T-helper 1 cell treated with Interleukin-12 subunit alpha and Interleukin-12 subunit beta and Interleukin-4 antibody, amounts not matched to agents 30 μg/mL and 1 μg/mL, for 36 hours (primary cell): ENCODE results near the gene TPTE2.
"Not testable (repeated sequence)": the region's sequence is repeated elsewhere in the genome, so short reads cannot be mapped to it uniquely, and the experiment has no call there.

Source experiments
- H3K27ac Mint-ChIP-seq: one replicate; pipeline ENCODE4 v1.8.0; 2021; ENCODE audit warnings: mild to moderate bottlenecking, mixed read lengths
- H3K27me3 Mint-ChIP-seq: one replicate; pipeline ENCODE4 v1.8.0; 2021; ENCODE audit warnings: low read depth, mixed read lengths
- H3K36me3 Mint-ChIP-seq: one replicate; pipeline ENCODE4 v1.8.0; 2021; ENCODE audit warnings: low read depth, mixed read lengths
- H3K4me1 Mint-ChIP-seq: one replicate; pipeline ENCODE4 v1.8.0; 2021; ENCODE audit warnings: low read depth, mixed read lengths
- H3K4me3 Mint-ChIP-seq: one replicate; pipeline ENCODE4 v1.8.0; 2021; ENCODE audit warnings: mild to moderate bottlenecking, moderate library complexity, mixed read lengths
- H3K9me3 Mint-ChIP-seq: one replicate; pipeline ENCODE4 v1.8.0; 2021; ENCODE audit warnings: mixed read lengths

Gene TPTE2

DNA sequence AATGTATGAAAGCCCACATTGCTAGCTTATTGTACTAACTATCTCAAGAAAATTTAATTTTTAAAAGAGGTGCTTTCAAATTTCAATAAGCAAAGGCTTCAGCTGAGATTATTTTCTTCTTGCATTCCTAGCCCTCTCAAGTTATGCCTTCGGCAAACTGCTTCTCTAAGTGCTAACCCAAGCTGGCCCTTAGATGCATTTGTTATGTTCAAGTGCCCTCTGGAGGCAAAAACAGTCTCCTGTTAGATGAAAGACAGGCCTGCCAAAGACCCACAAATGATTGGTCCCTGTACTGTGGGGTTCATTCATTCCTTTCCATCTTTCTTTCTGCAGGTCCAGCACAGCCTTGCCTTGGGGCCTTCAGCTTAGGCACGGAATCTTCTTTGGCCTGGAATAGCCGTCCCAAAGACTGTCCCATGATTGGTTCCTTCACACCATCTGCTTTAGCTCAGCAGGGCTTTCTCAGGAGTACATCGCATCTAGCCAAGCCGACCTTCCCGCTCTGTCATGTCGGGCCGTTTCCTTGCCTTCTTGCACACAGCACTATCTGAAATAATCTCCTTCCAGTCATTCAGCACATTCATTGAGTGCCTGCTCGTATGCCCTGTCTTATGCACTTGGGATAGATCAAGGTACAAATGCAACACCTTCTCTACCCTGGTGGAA lies 26.4 kb upstream of the TPTE2 start:
- Mint-ChIP-seq H3K36me3 (peaks cover 9% of the 10 kb centered on the region), H3K4me1 (peaks cover 21% of the 10 kb centered on the region), H3K27ac (peak overlapping the region; percentile 88), H3K9me3 (peaks cover 11% of the 10 kb centered on the region), H3K4me3 (peak overlapping the region; percentile 59), H3K27me3 (peaks cover 8% of the 10 kb centered on the region)

DNA sequence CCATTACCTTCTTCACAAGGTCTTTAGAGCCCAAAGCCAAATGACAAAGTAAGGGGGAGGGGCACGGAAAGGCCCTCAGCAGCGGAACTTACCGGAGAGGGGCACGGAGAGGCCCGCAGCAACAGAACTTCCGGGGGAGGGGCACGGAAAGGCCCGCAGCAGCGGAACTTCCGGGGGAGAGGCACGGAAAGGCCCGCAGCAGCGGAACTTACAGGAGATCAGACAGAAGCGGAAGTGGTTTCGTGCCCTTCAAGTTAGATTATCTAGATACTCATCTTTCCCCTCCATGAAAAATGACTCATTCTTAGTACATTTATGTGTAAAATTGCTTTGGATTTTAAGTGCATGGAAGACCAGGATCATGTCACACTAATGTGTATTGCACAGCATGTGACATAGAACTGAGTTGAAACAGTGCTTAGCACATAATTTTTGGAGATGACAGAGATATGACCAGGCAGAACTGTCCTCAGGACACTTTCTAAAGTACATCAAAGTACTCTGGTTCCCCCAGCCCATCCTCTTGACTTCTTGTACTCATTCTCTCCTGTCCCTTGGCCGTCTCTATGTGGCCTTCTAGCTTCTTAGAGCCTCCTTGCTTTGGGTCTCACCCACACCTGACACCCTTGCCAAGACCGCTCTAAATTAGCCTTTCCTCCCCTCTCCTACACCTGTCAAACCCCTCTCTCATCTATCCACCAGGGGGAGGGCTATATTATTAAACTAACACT lies 25.7 kb upstream of the TPTE2 start:
- H3K27ac Mint-ChIP-seq, result peak overlapping the region; percentile 88
- H3K4me1 Mint-ChIP-seq, result peaks cover 21% of the 10 kb centered on the region
- H3K27me3 Mint-ChIP-seq, result peaks cover 8% of the 10 kb centered on the region
- peaks cover 9% of the 10 kb centered on the region for H3K36me3 Mint-ChIP-seq
- H3K9me3 Mint-ChIP-seq, result peaks cover 11% of the 10 kb centered on the region
- H3K4me3 Mint-ChIP-seq, result peak overlapping the region; percentile 65

DNA sequence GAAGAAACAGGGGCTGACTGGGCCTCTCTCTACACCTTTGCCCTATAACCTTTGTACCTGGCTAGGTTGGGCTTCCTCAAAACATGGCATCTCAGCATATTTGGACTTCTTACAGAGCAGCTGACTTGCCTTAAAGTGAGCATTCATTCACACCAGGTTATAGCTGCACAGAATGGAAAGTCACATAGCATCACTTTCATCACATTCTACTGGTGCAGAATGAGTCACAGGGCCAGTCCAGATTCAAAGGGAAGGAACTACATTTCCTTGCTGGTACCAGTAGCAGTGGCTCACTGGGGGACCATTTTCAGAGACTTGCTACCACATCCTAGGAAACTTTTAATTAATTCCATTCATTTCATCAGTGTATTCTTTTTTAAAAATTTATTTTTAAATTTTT lies 20.3 kb upstream of the TPTE2 start:
- H3K4me3 Mint-ChIP-seq, result no peak overlapping the region
- no peak overlapping the region for H3K27ac Mint-ChIP-seq
- H3K36me3 Mint-ChIP-seq, result peaks cover 4% of the 10 kb centered on the region
- H3K27me3 Mint-ChIP-seq, result peaks cover 13% of the 10 kb centered on the region
- peaks cover 5% of the 10 kb centered on the region for H3K4me1 Mint-ChIP-seq
- H3K9me3 Mint-ChIP-seq, result peaks cover 5% of the 10 kb centered on the region

DNA sequence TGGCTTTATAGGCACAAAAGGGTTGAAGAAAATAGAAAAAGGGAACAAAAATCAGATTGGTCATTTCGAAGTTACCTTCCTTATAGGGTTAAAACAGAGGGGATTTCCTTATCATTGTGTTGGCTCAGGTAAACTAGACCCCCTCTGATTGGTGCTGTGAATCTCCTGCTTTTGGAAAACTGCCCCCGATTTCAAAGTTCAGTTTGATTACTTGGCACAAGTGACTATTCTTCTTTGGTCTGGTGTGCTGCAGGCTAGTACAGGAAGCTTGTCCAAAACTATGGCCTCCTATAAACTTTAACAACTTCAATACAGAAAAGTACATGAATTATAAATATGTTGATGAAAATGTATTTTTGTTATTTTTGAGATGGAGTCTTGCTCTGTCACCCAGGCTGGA lies 13.9 kb upstream of the TPTE2 start:
- H3K4me3 Mint-ChIP-seq, result no peak overlapping the region
- no peaks in the 10 kb centered on the region for H3K4me1 Mint-ChIP-seq
- H3K27ac Mint-ChIP-seq, result no peak overlapping the region
- H3K9me3 Mint-ChIP-seq, result no peaks in the 10 kb centered on the region
- no peaks in the 10 kb centered on the region for H3K36me3 Mint-ChIP-seq
- H3K27me3 Mint-ChIP-seq, result peaks cover 1% of the 10 kb centered on the region

DNA sequence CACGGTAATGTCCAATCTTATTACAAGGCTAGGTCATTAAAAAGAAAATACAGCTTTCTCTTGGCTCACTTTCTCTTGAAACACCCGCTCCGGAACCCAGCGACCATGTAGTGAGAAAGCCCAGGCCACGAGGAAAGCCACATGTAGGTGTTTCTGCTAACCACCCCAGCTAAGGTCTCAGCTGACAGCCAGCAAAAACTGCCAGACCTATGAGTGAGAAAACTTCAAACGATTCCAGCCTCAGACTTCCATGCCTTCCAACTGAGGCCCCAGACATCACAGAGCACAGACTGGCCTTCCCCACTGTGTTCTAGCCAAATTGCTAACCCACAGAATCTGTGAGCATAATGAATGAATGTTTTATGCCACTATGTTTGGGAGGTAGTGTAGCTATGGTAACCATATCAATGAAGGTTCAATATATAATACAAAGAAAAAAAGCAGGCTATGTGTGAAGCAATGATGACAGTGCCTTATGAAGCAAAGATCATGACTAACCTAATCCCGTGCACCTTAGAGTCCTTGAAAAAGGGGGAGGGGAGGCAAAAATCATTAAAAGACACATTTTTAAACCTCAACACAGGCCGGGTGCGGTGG lies 11.9 kb upstream of the TPTE2 start:
- Mint-ChIP-seq H3K9me3 (no peaks in the 10 kb centered on the region), H3K27ac (no peak overlapping the region), H3K4me1 (no peaks in the 10 kb centered on the region), H3K4me3 (no peak overlapping the region), H3K36me3 (no peaks in the 10 kb centered on the region), H3K27me3 (peaks cover 3% of the 10 kb centered on the region)

DNA sequence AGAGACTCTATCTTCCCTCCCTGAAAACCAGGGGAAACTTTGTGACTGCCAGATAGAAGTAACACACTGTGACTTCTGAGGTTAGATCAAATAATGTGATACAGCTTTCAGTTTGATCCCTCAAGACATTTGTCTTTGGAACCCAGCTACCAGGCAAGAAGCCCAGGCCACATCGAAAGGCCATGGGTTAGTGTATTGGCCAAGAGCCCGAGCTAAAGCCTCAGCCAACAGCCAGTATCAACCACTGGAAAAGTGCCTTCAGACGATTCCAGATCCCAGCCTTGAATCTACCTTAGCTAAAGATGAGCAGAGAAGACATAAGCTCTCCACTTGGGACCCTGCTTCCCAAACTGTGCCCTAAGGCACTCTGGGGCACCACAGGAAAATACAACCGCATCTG lies 10.9 kb upstream of the TPTE2 start:
- Mint-ChIP-seq H3K4me1 (peaks cover 2% of the 10 kb centered on the region), H3K9me3 (no peaks in the 10 kb centered on the region), H3K27me3 (peaks cover 3% of the 10 kb centered on the region), H3K27ac (no peak overlapping the region), H3K36me3 (no peaks in the 10 kb centered on the region), H3K4me3 (no peak overlapping the region)

DNA sequence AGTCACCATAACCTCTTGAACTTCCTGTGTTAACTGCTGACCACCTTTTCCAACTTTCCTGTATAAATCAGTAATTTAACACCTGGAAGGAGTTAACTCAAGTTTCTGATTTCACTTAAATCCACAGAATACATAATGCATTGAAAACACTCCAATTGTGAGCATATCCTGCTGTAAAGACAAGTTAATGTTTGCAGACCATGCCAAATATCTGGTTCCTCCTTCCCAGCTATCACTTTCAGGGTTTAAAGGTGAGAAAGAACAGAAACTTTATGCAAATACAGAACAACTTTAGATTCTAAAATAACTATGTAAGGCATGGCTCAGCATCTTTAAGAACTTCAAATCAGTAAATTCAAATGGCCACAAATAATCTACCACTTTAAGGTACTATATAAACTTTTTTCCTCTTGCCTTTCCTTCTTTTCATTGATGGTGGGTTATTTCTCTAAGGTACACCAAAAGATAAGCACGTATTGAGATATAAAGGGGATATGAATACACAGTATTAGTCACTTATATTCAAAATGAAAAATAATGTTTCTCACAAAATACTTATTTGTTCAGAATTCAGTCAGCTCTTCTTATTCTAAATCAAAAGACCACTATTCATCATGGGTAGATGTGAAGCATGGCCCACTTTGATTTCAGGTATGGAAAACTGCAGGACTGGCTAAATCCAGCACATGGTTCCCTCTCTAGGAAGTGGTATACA lies 6.6 kb upstream of the TPTE2 start:
- peaks cover 3% of the 10 kb centered on the region for H3K27me3 Mint-ChIP-seq
- no peaks in the 10 kb centered on the region for H3K36me3 Mint-ChIP-seq
- no peaks in the 10 kb centered on the region for H3K9me3 Mint-ChIP-seq
- H3K4me1 Mint-ChIP-seq, result peaks cover 2% of the 10 kb centered on the region
- no peak overlapping the region for H3K27ac Mint-ChIP-seq
- H3K4me3 Mint-ChIP-seq, result no peak overlapping the region

DNA sequence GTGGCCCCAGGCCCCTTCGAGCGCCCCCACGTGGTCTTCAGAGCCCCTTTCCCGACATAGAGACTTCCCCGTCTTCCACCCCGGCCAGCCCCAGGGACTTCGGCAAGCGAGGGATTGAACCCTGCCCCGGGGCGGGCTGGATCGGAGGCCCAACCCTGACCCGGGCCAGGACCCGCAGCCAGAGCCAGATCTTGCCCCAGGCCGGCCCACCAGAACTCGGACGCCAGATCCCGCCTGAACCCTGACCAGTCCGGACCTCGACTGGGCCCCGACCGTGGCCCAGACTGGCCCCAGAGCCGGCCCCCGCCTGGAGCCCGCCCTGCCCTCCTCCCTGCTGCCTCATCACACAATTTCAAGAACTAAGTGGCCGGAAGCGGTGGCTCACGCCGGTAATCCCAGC lies 253 bp upstream of the TPTE2 start:
- Mint-ChIP-seq H3K27ac (no peak overlapping the region), H3K9me3 (no peaks in the 10 kb centered on the region), H3K36me3 (no peaks in the 10 kb centered on the region), H3K4me1 (no peaks in the 10 kb centered on the region), H3K27me3 (no peaks in the 10 kb centered on the region), H3K4me3 (no peak overlapping the region)

DNA sequence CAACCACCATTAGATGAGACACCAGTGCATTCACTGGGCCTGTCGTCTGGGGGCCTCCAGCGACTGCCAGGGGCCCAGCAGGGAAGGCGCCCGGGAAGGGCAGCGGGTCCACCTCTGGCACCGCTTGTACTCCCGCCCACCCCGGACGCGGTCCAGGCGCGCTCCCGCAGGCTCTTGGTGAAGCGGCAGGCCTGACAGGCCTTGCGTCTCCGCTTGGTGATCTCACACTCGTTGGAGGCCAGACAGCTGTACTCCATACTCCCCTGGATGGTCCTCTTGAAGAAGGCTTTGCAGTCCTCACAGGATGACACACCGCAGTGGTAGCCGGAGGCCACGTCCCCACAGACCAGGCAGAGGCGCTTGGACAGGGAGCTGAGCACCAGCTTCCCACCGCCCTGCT lies 660 bp downstream of the TPTE2 start:
- H3K4me3 Mint-ChIP-seq, H3K9me3 Mint-ChIP-seq, H3K27ac Mint-ChIP-seq, H3K36me3 Mint-ChIP-seq, H3K4me1 Mint-ChIP-seq, H3K27me3 Mint-ChIP-seq: not testable (repeated sequence)

DNA sequence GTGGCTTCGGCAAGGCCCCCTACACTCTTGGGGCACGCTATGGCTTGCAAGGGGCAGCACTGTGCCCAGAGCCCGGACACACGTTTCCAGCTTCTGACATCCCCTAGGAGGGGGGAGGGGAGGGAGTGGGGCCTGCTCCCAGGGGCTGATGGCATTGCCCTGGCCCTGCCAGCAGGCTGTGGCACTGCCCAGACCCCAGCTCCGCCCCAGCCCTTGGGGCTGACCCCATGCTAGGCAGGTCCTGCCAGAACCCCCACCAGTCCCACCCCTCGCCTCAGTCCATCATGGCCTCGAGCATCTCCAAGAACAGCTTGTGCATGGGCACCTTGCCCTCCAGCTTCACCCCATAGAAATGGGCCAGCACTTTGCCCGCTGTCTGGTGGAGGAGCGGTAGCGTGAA lies 1.6 kb downstream of the TPTE2 start:
- not testable (repeated sequence) for H3K9me3 Mint-ChIP-seq, H3K4me1 Mint-ChIP-seq, H3K4me3 Mint-ChIP-seq, H3K36me3 Mint-ChIP-seq, H3K27ac Mint-ChIP-seq, H3K27me3 Mint-ChIP-seq

DNA sequence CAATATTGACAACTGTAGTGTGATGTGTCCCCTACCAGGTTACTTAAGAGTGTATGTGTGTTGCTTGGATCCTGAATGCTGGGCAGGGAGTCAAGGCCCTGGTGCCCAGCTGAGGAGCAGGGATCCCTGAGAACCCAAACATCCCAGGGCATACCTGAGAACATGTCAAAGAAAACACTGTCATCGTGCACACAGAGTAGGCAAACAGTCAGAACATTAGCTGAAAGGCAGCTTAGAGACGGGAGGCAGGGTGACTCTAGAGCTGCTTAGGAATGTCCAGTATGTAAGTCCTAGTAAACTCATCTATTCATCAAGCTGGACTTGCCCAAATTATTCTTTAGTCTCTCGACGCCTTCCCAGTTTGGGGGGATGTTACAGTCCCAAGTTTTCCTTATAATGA lies 4.0 kb downstream of the TPTE2 start:
- H3K36me3 Mint-ChIP-seq, H3K4me3 Mint-ChIP-seq, H3K4me1 Mint-ChIP-seq, H3K27ac Mint-ChIP-seq, H3K27me3 Mint-ChIP-seq, H3K9me3 Mint-ChIP-seq: not testable (repeated sequence)

DNA sequence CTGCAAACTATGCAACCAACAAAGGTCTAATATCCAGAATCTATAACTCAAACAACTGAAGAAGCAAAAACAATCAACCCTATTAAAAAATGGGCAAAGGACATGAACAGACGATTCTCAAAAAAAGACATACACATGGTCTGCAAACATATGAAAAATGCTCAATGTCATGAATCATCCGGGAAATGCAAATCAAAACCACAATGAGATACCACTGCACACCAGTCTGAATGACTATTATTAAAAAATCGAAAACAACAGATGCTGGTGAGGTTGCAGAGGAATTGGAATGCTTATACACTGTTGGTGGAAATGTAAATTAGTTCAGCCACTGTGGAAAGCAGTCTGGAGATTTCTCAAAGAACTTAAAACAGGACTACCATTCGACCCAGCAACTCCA lies 12.1 kb downstream of the TPTE2 start:
- not testable (repeated sequence) for H3K27me3 Mint-ChIP-seq, H3K27ac Mint-ChIP-seq, H3K4me3 Mint-ChIP-seq, H3K4me1 Mint-ChIP-seq, H3K36me3 Mint-ChIP-seq, H3K9me3 Mint-ChIP-seq

DNA sequence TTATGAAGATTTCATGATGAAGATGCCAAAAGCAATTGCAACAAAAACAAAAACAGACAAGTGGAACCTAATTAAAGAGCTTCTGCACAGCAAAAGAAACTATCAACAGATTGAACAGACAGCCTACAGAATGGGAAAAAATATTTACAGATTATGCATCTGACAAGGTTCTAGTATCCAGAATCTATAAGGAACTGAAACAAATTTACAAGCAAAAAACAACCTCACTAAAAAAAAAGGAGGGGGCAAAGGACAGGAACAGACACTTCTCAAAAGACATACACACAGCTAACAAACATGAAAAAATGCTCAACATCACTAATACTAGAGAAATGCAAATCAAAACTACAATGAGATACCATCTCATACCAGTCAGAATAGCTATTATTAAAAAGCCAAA lies 35.7 kb downstream of the TPTE2 start:
- not testable (repeated sequence) for H3K27me3 Mint-ChIP-seq, H3K4me3 Mint-ChIP-seq, H3K4me1 Mint-ChIP-seq, H3K9me3 Mint-ChIP-seq, H3K36me3 Mint-ChIP-seq, H3K27ac Mint-ChIP-seq

DNA sequence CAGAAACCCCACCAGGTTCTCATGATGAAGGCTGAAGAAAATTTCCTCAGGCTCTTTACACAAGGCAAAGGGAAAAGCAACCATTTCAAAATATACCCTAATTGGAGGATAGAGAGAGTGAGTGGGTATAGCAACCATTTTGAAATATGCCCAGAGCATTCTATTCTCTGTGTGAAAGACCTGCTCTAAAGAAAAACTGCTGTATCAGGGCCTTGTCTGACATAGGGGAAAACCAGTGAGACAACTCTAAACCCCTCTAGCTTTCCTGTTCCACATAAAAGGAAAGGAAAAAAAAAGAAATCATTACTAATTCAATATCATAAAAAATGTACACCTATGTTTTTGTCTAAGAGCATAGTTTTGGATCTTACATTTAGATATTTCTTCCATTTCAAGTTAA lies 42.3 kb downstream of the TPTE2 start:
- no peaks in the 10 kb centered on the region for H3K9me3 Mint-ChIP-seq
- H3K27ac Mint-ChIP-seq, result no peak overlapping the region
- peaks cover 6% of the 10 kb centered on the region for H3K4me1 Mint-ChIP-seq
- H3K4me3 Mint-ChIP-seq, result no peak overlapping the region
- H3K27me3 Mint-ChIP-seq, result peaks cover 4% of the 10 kb centered on the region
- no peaks in the 10 kb centered on the region for H3K36me3 Mint-ChIP-seq

DNA sequence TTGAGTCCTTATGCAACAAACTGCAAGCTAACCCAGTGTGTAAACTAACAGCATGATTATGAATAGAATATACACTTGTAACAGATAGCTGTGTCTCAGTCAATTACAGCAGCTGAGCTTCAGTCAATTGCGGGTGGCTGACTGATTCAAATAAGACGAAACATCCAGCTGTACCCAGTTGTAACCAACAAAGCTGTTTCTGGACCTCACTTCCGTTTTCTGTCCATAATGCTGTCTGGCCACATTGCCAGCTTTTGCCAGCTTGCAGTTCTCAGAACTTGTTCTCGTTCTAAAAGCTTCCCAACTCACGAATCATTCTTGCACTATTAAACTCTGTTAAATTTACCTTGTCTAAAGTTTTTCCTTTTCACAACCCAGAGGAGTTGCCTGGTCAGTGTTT lies 53.7 kb downstream of the TPTE2 start:
- H3K4me3 Mint-ChIP-seq, H3K36me3 Mint-ChIP-seq, H3K4me1 Mint-ChIP-seq, H3K27me3 Mint-ChIP-seq, H3K9me3 Mint-ChIP-seq, H3K27ac Mint-ChIP-seq: not testable (repeated sequence)
